Thoracic aorta (tissue), 2 donors: ENCODE results near the gene NRG4. TPM values are rescaled to one million over a fixed set of nuclear protein-coding genes. Genes with fewer than 3 reads are reported as not detected.

Experiments used
- ATAC-seq: fragments of 150-250 bp; one replicate; pipeline ENCODE4 v1.8.0; 2017; ENCODE audit warnings: low read depth; ENCODE audit not compliant: insufficient number of reproducible peaks, low FRiP score
- DNase-seq: peaks from one replicate; pipeline ENCODE4 v3.0.0-alpha.2; 2020; ENCODE audit warnings: low spot score
- H3K27ac ChIP-seq, 2 donors: fragments of 200-600 bp; sonication (generic); 1 replicate in 1 of 2; 2 replicates in 1 of 2; pipeline ENCODE4 v1.5.1; 2016; ENCODE audit warnings: mild to moderate bottlenecking in 2 of 2, moderate library complexity in 2 of 2
- H3K27me3 ChIP-seq: fragments of 200-600 bp; sonication (generic); replicated peaks from 2 replicates; pipeline ENCODE4 v1.6.0; 2016; ENCODE audit warnings: mild to moderate bottlenecking; ENCODE audit not compliant: insufficient read depth
- H3K36me3 ChIP-seq: fragments of 200-600 bp; sonication (generic); one replicate; pipeline ENCODE4 v1.5.1; 2016
- H3K4me1 ChIP-seq, 2 donors: fragments of 200-600 bp; sonication (generic); 1 replicate in 1 of 2; 2 replicates in 1 of 2; pipeline versions ENCODE4 v1.5.1 to v1.6.0; 2016; ENCODE audit warnings: low read depth in 2 of 2, mild to moderate bottlenecking in 1 of 2; ENCODE audit not compliant: control insufficient read depth in 1 of 2
- H3K4me3 ChIP-seq: fragments of 200-600 bp; sonication (generic); 2 replicates; pipeline ENCODE4 v1.5.1; 2016; ENCODE audit warnings: mild to moderate bottlenecking
- H3K9me3 ChIP-seq: fragments of 200-600 bp; sonication (generic); 2 replicates; pipeline ENCODE4 v1.5.1; 2016
- total RNA-seq, 2 donors: library from RNA; depleted of rRNA; stranded (reverse); fragments of >200 nt; gene quantifications; one replicate each; pipeline versions ENCODE4 v1.1.0 to v1.2.3, GENCODE V29; 2016
- TF ChIP-seq, protein P1 (sequence below): fragments of 200-600 bp; sonication (generic); IDR thresholded peaks from one replicate; pipeline ENCODE4 v1.5.1; 2019; ENCODE audit warnings: antibody characterized with exemption

NRG4 gene
- total RNA-seq, 2 donors from 2014 or later, result not detected

- H3K36me3 ChIP-seq, result peaks cover 8% of the 10 kb centered on the region
- H3K9me3 ChIP-seq, result no peaks in the 10 kb centered on the region
- TF ChIP-seq, protein P1, sequence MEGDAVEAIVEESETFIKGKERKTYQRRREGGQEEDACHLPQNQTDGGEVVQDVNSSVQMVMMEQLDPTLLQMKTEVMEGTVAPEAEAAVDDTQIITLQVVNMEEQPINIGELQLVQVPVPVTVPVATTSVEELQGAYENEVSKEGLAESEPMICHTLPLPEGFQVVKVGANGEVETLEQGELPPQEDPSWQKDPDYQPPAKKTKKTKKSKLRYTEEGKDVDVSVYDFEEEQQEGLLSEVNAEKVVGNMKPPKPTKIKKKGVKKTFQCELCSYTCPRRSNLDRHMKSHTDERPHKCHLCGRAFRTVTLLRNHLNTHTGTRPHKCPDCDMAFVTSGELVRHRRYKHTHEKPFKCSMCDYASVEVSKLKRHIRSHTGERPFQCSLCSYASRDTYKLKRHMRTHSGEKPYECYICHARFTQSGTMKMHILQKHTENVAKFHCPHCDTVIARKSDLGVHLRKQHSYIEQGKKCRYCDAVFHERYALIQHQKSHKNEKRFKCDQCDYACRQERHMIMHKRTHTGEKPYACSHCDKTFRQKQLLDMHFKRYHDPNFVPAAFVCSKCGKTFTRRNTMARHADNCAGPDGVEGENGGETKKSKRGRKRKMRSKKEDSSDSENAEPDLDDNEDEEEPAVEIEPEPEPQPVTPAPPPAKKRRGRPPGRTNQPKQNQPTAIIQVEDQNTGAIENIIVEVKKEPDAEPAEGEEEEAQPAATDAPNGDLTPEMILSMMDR, result no peak
- no peak overlapping the region for H3K27ac ChIP-seq
- no peak overlapping the region for H3K4me3 ChIP-seq
- no peak for DNase-seq
- no peaks in the 10 kb centered on the region for H3K27me3 ChIP-seq
- no peak for ATAC-seq
- H3K4me1 ChIP-seq, result peaks cover 0 to 9% of the 10 kb centered on the region in 2 donors
These were observed 84.6 kb downstream of the NRG4 start for GRCh38 chr15:75927601-75928000.

DNA sequence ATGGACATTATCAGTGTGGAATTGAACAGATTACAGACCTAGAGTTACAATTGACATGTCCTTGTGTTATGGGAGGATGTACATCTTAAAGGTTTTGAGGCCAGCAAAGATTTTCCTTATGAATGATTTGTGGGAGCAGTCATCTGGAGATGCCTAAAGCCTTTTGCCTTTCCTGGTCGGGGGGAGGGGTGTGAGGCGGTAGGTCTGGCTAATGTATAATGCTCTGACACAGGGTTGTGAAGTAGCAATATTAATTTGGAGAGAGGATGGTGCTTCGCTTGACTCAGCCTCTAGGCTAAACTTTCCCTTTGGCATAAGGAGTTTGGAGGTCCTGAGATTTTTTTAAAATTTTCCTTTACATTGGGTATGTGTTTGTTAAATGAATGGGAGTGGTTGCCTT is 85.3 kb downstream of the NRG4 start:
- H3K9me3 ChIP-seq, result no peaks in the 10 kb centered on the region
- no peak overlapping the region for H3K4me3 ChIP-seq
- ATAC-seq (no peak), DNase-seq (no peak)
- H3K27me3 ChIP-seq, result no peaks in the 10 kb centered on the region
- H3K4me1 ChIP-seq, result peaks cover 0 to 12% of the 10 kb centered on the region in 2 donors
- TF ChIP-seq, protein P1, result no peak
- no peak overlapping the region for H3K27ac ChIP-seq
- H3K36me3 ChIP-seq, result peaks cover 5% of the 10 kb centered on the region

GRCh38 chr15:75925440-75925839 is 86.8 kb downstream of the NRG4 start:
- Histone ChIP-seq H3K36me3 (no peaks in the 10 kb centered on the region), H3K27me3 (no peaks in the 10 kb centered on the region), H3K4me3 (no peak overlapping the region), H3K9me3 (no peaks in the 10 kb centered on the region), H3K4me1 (peaks cover 0 to 12% of the 10 kb centered on the region in 2 donors), H3K27ac (no peak overlapping the region)
- DNase-seq, result no peak
- ATAC-seq, result no peak
- TF ChIP-seq, protein P1, result no peak

DNA sequence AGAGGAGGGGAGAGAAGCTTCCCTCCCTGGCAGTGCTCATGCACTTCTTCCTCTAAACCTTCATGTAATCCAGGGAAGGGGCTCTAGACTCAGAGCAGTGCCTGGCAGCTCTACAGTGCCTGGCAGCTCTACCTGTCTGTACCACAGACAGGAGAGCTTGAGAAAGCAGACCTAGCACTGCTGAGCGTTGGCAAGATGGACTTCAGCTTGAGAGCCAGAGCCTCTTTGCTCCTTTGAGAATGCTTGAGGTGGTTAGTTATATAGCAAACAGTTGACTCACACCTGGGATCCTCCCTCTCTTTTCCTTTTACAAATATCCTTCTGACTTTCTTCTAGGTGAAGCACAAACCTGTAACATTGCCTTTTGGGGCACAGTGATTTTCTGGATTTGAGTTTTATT is 87.6 kb downstream of the NRG4 start:
- H3K4me3 ChIP-seq, result no peak overlapping the region
- no peaks in the 10 kb centered on the region for H3K36me3 ChIP-seq
- no peaks in the 10 kb centered on the region for H3K9me3 ChIP-seq
- no peak overlapping the region for H3K27ac ChIP-seq
- TF ChIP-seq, protein P1, result no peak
- no peak for ATAC-seq
- no peak for DNase-seq
- H3K27me3 ChIP-seq, result no peaks in the 10 kb centered on the region
- H3K4me1 ChIP-seq, result peaks cover 0 to 12% of the 10 kb centered on the region in 2 donors

GRCh38 chr15:75923756-75924155 is 88.5 kb downstream of the NRG4 start:
- Histone ChIP-seq H3K27ac (no peak overlapping the region), H3K9me3 (no peaks in the 10 kb centered on the region), H3K36me3 (no peaks in the 10 kb centered on the region), H3K27me3 (no peaks in the 10 kb centered on the region), H3K4me3 (no peak overlapping the region), H3K4me1 (peaks cover 0 to 12% of the 10 kb centered on the region in 2 donors)
- no peak for DNase-seq
- TF ChIP-seq, protein P1, result no peak
- no peak for ATAC-seq
